ENCODE results near the gene DNASE1L1. TPM values are rescaled to one million over a fixed set of nuclear protein-coding genes. Genes with fewer than 3 reads are reported as not detected.

The DNASE1L1 gene
- polyA plus RNA-seq, 4 donors = 17.0 to 27.4 (median 21.7) TPM

- H3K27ac ChIP-seq (ENCODE audit: low read depth in 1 of 3, low read length in 2 of 3) = peak overlapping the region; percentile 21 to 92 (median 79)
- 84 to 88% (median 88%) methylated on average over 29 to 31 of the region's 31 CpGs for WGBS, 3 donors
Measured at GRCh38 chrX:154367474-154368308, 41.4 kb downstream of the DNASE1L1 start.

DNA sequence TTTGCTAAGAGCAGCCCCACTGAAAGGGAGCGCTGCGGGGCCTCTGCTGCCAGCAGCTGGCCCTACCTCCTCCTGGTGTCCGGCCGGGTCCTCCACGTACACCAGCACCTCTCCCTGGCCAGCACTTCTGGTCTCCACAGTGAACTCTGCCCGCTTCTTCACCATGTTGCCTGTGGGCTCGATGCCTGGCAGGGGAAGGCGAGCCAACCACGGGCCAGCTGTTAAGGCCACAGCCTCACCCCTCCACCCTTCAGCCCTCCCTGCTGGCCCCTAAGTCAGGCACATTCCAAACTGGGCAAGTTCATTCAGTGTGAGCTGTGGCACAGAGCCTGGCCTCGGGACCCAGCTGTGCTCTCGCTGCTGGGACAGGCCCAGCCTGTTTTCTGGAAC lies 42.4 kb downstream of the DNASE1L1 start:
- H3K27me3 ChIP-seq (ENCODE audit: control insufficient read depth in 3 of 3, insufficient read depth in 3 of 3, low read length in 3 of 3) = peaks cover 0 to 11% (median 0%) of the 10 kb centered on the region in 3 donors
- peaks cover 0 to 65% (median 3%) of the 10 kb centered on the region in 3 donors for H3K36me3 ChIP-seq (ENCODE audit: control insufficient read depth in 3 of 3, insufficient read depth in 2 of 3, low read depth in 1 of 3, low read length in 3 of 3)
- no peak overlapping the region for H3K4me3 ChIP-seq (ENCODE audit: low read depth in 1 of 3, low read length in 3 of 3)
- FAIRE-seq (no peak), DNase-seq (no peak)
- no peaks in the 10 kb centered on the region for H3K9me3 ChIP-seq (ENCODE audit: control insufficient read depth in 2 of 2, insufficient read depth in 1 of 2, low read depth in 1 of 2, low read length in 1 of 2)
- peak overlapping the region in 1 of 3 donors; percentile 10 for H3K27ac ChIP-seq (ENCODE audit: low read depth in 1 of 3, low read length in 2 of 3)
- WGBS, 3 donors = 62 to 85% (median 79%) methylated on average over 8 to 11 of the region's 11 CpGs
- H3K4me1 ChIP-seq (ENCODE audit: control insufficient read depth in 3 of 3, insufficient read depth in 2 of 3, low read depth in 1 of 3, low read length in 2 of 3) = peaks cover 0 to 15% (median 0%) of the 10 kb centered on the region in 3 donors

More at GRCh38 chrX:154367474-154368308, 41.4 kb downstream of the DNASE1L1 start:
- Histone ChIP-seq H3K36me3 (ENCODE audit: control insufficient read depth in 3 of 3, insufficient read depth in 2 of 3, low read depth in 1 of 3, low read length in 3 of 3) (peaks cover 0 to 55% (median 2%) of the 10 kb centered on the region in 3 donors), H3K4me1 (ENCODE audit: control insufficient read depth in 3 of 3, insufficient read depth in 2 of 3, low read depth in 1 of 3, low read length in 2 of 3) (peaks cover 0 to 15% (median 0%) of the 10 kb centered on the region in 3 donors), H3K9me3 (ENCODE audit: control insufficient read depth in 2 of 2, insufficient read depth in 1 of 2, low read depth in 1 of 2, low read length in 1 of 2) (no peaks in the 10 kb centered on the region), H3K27me3 (ENCODE audit: control insufficient read depth in 3 of 3, insufficient read depth in 3 of 3, low read length in 3 of 3) (peaks cover 0 to 18% (median 0%) of the 10 kb centered on the region in 3 donors), H3K4me3 (ENCODE audit: low read depth in 1 of 3, low read length in 3 of 3) (peak overlapping the region in 1 of 3 donors; percentile 61)
- no peak for FAIRE-seq
- DNase-seq = no peak

DNA sequence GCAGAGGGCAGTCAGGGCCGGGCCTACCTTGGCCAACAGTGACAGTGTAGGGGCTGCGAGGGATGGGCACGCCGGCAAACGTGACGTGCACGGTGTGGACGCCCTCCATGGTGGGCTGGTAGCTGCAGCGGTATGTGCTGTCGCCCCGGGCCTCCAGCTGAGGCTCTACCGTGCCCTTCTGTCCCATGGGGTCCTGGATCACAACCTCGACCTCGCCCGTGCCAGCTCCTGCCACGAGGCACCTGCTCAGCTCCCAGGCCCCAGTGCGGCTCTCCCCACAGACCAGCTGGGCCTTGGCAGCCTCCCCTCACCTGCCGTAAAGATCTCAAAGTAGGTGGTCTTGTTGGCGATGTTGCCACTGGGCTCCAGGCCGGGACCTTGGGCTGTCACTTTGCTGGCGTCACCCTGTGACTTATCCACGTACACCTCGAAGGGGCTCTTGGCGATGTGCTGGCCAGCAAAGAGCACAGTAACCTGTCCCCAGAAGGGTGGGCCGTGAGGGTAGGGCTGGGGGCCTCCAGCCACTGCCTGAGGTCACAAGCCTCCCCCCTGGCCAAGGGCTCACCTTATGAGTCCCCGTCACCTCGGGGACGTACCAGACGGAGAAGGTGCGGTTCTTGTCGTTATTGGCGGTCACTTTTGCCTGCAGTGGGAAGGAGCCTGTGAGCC lies 42.9 kb downstream of the DNASE1L1 start:
- FAIRE-seq (no peak), DNase-seq (no peak)
- WGBS, 3 donors = 86 to 95% (median 92%) methylated on average over 15 to 32 of the region's 32 CpGs
- Histone ChIP-seq H3K27me3 (ENCODE audit: control insufficient read depth in 3 of 3, insufficient read depth in 3 of 3, low read length in 3 of 3) (peaks cover 0 to 8% (median 0%) of the 10 kb centered on the region in 3 donors), H3K4me1 (ENCODE audit: control insufficient read depth in 3 of 3, insufficient read depth in 2 of 3, low read depth in 1 of 3, low read length in 2 of 3) (peaks cover 0 to 15% (median 0%) of the 10 kb centered on the region in 3 donors), H3K27ac (ENCODE audit: low read depth in 1 of 3, low read length in 2 of 3) (no peak overlapping the region), H3K4me3 (ENCODE audit: low read depth in 1 of 3, low read length in 3 of 3) (no peak overlapping the region), H3K36me3 (ENCODE audit: control insufficient read depth in 3 of 3, insufficient read depth in 2 of 3, low read depth in 1 of 3, low read length in 3 of 3) (peaks cover 0 to 70% (median 3%) of the 10 kb centered on the region in 3 donors), H3K9me3 (ENCODE audit: control insufficient read depth in 2 of 2, insufficient read depth in 1 of 2, low read depth in 1 of 2, low read length in 1 of 2) (no peaks in the 10 kb centered on the region)

- FAIRE-seq (no peak), DNase-seq (no peak)
- no peaks in the 10 kb centered on the region for H3K9me3 ChIP-seq (ENCODE audit: control insufficient read depth in 2 of 2, insufficient read depth in 1 of 2, low read depth in 1 of 2, low read length in 1 of 2)
- peaks cover 0 to 13% (median 0%) of the 10 kb centered on the region in 3 donors for H3K4me1 ChIP-seq (ENCODE audit: control insufficient read depth in 3 of 3, insufficient read depth in 2 of 3, low read depth in 1 of 3, low read length in 2 of 3)
- WGBS, 3 donors = 75 to 81% (median 77%) methylated on average over 5 to 20 of the region's 20 CpGs
- peaks cover 0 to 75% (median 3%) of the 10 kb centered on the region in 3 donors for H3K36me3 ChIP-seq (ENCODE audit: control insufficient read depth in 3 of 3, insufficient read depth in 2 of 3, low read depth in 1 of 3, low read length in 3 of 3)
- peaks cover 0 to 6% (median 0%) of the 10 kb centered on the region in 3 donors for H3K27me3 ChIP-seq (ENCODE audit: control insufficient read depth in 3 of 3, insufficient read depth in 3 of 3, low read length in 3 of 3)
- no peak overlapping the region for H3K27ac ChIP-seq (ENCODE audit: low read depth in 1 of 3, low read length in 2 of 3)
- H3K4me3 ChIP-seq (ENCODE audit: low read depth in 1 of 3, low read length in 3 of 3) = no peak overlapping the region
Measured at GRCh38 chrX:154365052-154365600, 43.9 kb downstream of the DNASE1L1 start.

GRCh38 chrX:154363706-154364439 lies 45.2 kb downstream of the DNASE1L1 start:
- Histone ChIP-seq H3K27ac (ENCODE audit: low read depth in 1 of 3, low read length in 2 of 3) (no peak overlapping the region), H3K36me3 (ENCODE audit: control insufficient read depth in 3 of 3, insufficient read depth in 2 of 3, low read depth in 1 of 3, low read length in 3 of 3) (peaks cover 0 to 81% (median 4%) of the 10 kb centered on the region in 3 donors), H3K9me3 (ENCODE audit: control insufficient read depth in 2 of 2, insufficient read depth in 1 of 2, low read depth in 1 of 2, low read length in 1 of 2) (no peaks in the 10 kb centered on the region), H3K27me3 (ENCODE audit: control insufficient read depth in 3 of 3, insufficient read depth in 3 of 3, low read length in 3 of 3) (no peaks in the 10 kb centered on the region), H3K4me1 (ENCODE audit: control insufficient read depth in 3 of 3, insufficient read depth in 2 of 3, low read depth in 1 of 3, low read length in 2 of 3) (peaks cover 0 to 4% (median 0%) of the 10 kb centered on the region in 3 donors), H3K4me3 (ENCODE audit: low read depth in 1 of 3, low read length in 3 of 3) (no peak overlapping the region)
- FAIRE-seq (no peak), DNase-seq (no peak)
- 79 to 89% (median 80%) methylated on average over 18 to 20 of the region's 20 CpGs for WGBS, 3 donors

DNA sequence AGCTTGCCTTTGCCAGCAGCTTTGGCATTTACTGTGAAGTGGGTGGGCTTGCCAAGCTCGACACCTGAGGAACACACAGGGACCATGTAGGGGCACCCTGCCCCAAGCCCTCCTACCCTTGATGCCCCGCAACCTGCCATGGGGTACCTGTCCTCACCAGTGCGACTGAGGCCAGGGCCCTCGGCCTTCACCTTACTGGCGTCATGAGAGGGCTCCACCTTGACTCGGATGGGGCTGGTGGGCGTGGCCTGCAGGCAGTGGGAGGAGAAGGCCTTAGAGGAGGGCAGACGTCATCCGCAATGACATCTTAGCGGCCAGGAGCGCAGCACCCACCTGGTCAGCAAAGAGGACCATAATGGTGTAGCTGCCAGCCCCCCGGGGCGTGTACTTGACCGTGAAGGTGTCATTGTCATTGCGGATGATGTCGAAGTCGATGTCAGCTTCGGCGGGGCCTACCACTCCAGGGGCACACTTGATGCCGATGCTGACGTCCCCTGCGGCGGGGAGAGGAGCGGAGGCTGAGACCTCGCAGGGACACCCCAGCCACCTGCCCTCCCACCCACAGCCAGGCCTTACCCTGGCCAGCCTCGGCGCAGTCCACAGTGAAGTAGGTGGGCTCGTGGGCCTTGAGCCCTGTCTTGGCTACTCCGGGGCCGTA lies 46.8 kb downstream of the DNASE1L1 start:
- WGBS, 3 donors = 88 to 92% (median 90%) methylated on average over 21 to 30 of the region's 30 CpGs

DNA sequence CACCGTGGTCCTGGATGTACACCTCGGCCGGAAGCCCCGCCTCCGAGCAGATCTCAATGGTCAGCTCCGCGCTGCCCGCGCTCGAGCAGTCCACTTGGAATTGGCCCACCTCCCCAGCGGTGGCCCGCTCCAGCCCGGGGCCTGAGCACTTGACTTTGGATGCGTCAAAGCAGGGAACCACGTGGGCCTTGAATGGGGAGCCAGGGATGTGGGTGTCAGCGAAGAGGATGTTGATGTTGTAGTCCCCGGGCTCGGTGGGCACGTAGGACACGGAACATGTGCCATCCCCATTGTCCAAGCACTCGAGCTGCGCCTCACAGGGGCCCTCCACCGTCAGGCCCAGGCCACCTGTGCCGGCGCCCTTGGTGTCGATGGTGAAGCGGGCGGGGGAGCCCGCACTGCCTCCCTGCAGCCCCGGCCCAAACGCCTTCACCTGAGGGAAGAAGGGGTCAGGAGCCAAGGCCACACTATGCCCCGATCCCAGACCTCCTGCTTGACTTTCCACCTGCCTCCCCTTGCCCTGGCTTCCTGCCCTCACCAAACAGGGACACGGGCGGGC lies 48.8 kb downstream of the DNASE1L1 start:
- Histone ChIP-seq H3K4me3 (ENCODE audit: low read depth in 1 of 3, low read length in 3 of 3) (no peak overlapping the region), H3K4me1 (ENCODE audit: control insufficient read depth in 3 of 3, insufficient read depth in 2 of 3, low read depth in 1 of 3, low read length in 2 of 3) (no peaks in the 10 kb centered on the region), H3K36me3 (ENCODE audit: control insufficient read depth in 3 of 3, insufficient read depth in 2 of 3, low read depth in 1 of 3, low read length in 3 of 3) (peaks cover 0 to 73% (median 10%) of the 10 kb centered on the region in 3 donors), H3K9me3 (ENCODE audit: control insufficient read depth in 2 of 2, insufficient read depth in 1 of 2, low read depth in 1 of 2, low read length in 1 of 2) (no peaks in the 10 kb centered on the region), H3K27ac (ENCODE audit: low read depth in 1 of 3, low read length in 2 of 3) (no peak overlapping the region), H3K27me3 (ENCODE audit: control insufficient read depth in 3 of 3, insufficient read depth in 3 of 3, low read length in 3 of 3) (no peaks in the 10 kb centered on the region)
- DNase-seq (no peak), FAIRE-seq (no peak)
- WGBS, 3 donors = 84 to 90% (median 86%) methylated on average over 23 to 34 of the region's 34 CpGs

More for the DNA sequence above, 46.8 kb downstream of the DNASE1L1 start:
- Histone ChIP-seq H3K4me1 (ENCODE audit: control insufficient read depth in 3 of 3, insufficient read depth in 2 of 3, low read depth in 1 of 3, low read length in 2 of 3) (no peaks in the 10 kb centered on the region), H3K27ac (ENCODE audit: low read depth in 1 of 3, low read length in 2 of 3) (no peak overlapping the region), H3K4me3 (ENCODE audit: low read depth in 1 of 3, low read length in 3 of 3) (no peak overlapping the region), H3K27me3 (ENCODE audit: control insufficient read depth in 3 of 3, insufficient read depth in 3 of 3, low read length in 3 of 3) (no peaks in the 10 kb centered on the region), H3K36me3 (ENCODE audit: control insufficient read depth in 3 of 3, insufficient read depth in 2 of 3, low read depth in 1 of 3, low read length in 3 of 3) (peaks cover 0 to 84% (median 9%) of the 10 kb centered on the region in 3 donors), H3K9me3 (ENCODE audit: control insufficient read depth in 2 of 2, insufficient read depth in 1 of 2, low read depth in 1 of 2, low read length in 1 of 2) (no peaks in the 10 kb centered on the region)
- FAIRE-seq (no peak), DNase-seq (no peak)

All from small intestine (tissue), 7 donors.